Epithelial cell of proximal tubule (primary cell): ENCODE results near the gene LTBP4. TPM values are rescaled to one million over a fixed set of nuclear protein-coding genes. Genes with fewer than 3 reads are reported as not detected.
A peak's percentile ranks its signal among the peaks of the same experiment; 100 is the strongest.

Source experiments
- DNase-seq: peaks from one replicate; pipeline ENCODE4 v3.0.0-alpha.2; 2011; ENCODE audit warnings: low read depth
- H3K4me3 ChIP-seq: 2 replicates; pipeline ENCODE4 v1.5.1; 2011; ENCODE audit warnings: low read depth, mild to moderate bottlenecking, low read length
- CTCF ChIP-seq: conservative IDR thresholded peaks from 2 replicates; pipeline ENCODE4 v1.5.1; 2012; ENCODE audit warnings: low read depth, mild to moderate bottlenecking, low read length
- total RNA-seq: library from RNA; depleted of rRNA; stranded (reverse); fragments of >200 nt; gene quantifications from 2 replicates; pipeline ENCODE4 v1.2.3, GENCODE V29; 2015

Gene LTBP4
- total RNA-seq: 24.4 and 149 TPM in 2 replicates

- peak within 1 kb of the TSS; percentile 60 for H3K4me3 ChIP-seq
- no peak for DNase-seq
- no peak for TF ChIP-seq CTCF
These were observed at the start of gene LTBP4 for GRCh38 chr19:40601134-40601974. Gene LTBP4, plus strand, starts transcription at chr19:40601369. Its CDS starts 19 bp downstream, at chr19:40601388.

- DNase-seq: no peak
- no peak overlapping the region for H3K4me3 ChIP-seq
- no peak for TF ChIP-seq CTCF
These were observed 48.3 kb upstream of the LTBP4 start for GRCh38 chr19:40552848-40553247.

GRCh38 chr19:40553885-40554857 is 47.0 kb upstream of the LTBP4 start:
- no peak for TF ChIP-seq CTCF
- DNase-seq: no peak
- H3K4me3 ChIP-seq: no peak overlapping the region

- no peak for TF ChIP-seq CTCF
- no peak overlapping the region for H3K4me3 ChIP-seq
- DNase-seq: no peak
These were observed 45.0 kb upstream of the LTBP4 start for GRCh38 chr19:40555978-40556689.

GRCh38 chr19:40556953-40557530 is 44.1 kb upstream of the LTBP4 start:
- no peak overlapping the region for H3K4me3 ChIP-seq
- no peak for DNase-seq
- TF ChIP-seq CTCF: no peak

- no peak for DNase-seq
- no peak for TF ChIP-seq CTCF
These were observed 41.8 kb upstream of the LTBP4 start for GRCh38 chr19:40559394-40559793.

More at GRCh38 chr19:40559394-40559793, 41.8 kb upstream of the LTBP4 start:
- H3K4me3 ChIP-seq: no peak overlapping the region
